Effector CD4-positive, alpha-beta T cell (primary cell): ENCODE results near the gene GNG7.
"Not testable (repeated sequence)": the region's sequence is repeated elsewhere in the genome, so short reads cannot be mapped to it uniquely, and the experiment has no call there.

Experiments used
- DNase-seq: peaks from one replicate; pipeline ENCODE4 v3.0.0-alpha.2; 2020

Gene GNG7

DNA sequence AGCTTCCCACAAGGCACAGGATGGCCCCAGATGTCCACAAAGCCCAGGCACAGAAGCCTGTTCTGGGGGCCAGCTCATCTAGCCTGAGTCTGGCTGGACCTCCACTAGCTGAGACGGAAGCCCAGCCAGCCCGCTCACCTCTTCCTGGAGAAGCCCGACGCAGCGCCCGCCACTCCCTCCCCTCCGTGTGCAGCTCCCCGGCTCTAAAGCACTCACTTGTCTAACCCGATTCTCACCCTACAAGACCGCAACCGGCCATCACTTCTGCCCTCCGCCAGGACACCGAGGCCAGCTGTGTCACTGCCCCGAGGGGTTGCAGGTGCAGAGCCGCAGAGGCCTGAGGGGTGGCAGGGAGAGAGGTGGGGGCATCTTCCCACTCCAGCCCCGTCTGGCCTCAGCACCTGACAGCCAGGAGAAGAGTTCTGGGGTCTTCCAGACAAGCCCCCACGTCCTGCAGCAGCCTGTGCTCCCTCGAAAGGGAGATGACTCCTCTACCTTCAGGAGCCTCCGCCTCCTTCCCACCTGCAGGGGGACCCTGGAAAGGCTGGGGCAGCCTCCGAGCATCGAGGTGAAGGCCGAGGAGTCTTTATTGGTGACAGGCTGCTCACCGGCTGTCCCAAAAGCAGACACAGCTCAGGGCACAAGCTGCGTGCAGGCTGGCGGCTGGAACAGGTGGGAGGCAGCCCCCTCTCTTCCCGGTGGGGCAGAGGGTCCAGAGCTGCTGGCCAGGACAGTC, 24.6 kb upstream of the GNG7 start:
- no peak for DNase-seq

DNA sequence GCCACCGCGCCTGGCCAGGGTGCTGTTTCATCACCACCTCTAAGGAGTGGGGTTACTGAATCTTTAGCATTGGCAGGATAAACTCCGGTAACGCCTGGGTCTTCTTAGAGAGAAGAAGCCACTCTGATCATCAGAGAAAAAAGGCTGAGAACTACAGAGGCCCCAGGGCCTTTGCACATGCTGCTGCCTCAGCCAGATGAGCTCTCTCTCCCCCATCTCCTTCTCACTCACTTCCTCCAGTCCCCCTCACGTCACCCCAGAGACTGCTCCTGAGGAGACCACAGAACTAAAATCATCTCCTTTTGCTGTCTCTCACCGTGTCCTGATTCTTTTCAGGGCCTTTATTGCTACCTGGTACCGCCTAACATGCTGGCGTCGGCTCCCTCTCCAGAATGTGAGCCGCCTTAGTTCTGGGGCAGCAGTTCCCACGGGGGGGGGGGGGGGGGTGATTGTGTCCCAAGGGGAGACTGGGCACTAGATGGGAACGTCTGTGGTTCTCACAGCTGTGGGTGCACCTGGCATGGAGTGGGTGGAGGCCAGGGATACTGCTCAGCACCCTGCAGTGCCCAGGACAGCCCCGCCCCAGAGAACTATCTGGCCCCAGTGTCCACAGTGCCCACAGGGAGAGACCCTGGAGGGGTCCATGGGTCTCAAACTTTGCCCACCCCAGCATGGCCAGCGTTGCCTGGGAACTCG, 23.8 kb upstream of the GNG7 start:
- DNase-seq: no peak

DNA sequence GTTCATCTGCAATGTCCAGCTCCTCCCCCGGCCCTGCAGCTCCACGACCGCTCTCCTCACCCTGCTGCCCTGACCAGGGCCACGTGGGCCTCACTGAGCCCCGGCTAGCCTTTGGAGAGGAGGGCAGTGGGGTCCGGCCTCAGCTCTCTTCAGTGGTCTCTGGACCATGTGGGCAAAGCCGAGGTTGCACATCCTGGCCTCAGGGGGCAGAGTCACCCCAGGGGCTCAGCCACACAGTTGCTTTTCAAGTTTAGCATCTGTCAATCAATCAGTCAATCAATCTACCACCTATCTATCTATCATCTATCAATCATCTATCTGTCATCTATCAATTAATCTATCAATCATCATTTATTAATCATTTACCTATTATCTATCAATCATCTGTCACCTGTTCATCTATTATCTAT, 21.7 kb upstream of the GNG7 start:
- DNase-seq: no peak

DNA sequence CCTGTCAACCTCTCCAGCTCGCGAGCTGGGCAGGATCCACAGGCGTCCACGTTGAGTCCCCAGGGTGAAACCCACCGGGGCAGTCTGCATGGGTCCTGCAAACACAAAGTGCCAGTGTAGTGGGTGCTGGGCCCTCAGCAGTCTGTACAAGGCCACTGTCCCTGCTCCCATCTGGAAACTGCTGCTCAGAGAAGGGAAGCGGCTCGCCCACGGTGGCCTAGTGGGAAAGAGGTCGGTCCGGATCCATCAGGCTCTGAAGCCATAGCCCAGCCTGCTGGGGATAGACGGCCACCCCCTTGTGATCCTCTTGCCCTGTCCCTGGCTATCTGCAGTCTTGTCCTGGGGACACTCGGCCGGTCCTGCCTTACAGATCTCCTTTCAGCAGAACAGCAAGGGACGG, 21.3 kb upstream of the GNG7 start:
- DNase-seq: no peak

DNA sequence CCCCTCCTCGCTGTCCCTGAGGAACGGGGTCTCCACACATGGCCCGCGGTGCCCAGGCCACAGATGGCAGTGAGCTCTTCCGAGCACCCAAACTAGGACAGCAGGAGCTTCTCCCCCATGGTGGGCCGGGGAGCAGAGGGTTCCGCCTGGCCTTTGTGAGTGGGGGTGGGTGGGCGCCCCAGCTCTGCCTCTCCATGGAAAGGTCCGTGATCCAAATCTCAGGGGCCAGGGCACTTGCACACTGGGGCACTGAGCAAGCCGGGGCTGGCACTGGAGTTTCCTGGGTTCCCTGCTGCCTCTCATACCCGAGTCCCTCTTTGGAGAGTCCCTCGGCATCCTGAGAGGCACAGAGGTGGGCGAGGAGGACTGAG, 20.8 kb upstream of the GNG7 start:
- DNase-seq: no peak

DNA sequence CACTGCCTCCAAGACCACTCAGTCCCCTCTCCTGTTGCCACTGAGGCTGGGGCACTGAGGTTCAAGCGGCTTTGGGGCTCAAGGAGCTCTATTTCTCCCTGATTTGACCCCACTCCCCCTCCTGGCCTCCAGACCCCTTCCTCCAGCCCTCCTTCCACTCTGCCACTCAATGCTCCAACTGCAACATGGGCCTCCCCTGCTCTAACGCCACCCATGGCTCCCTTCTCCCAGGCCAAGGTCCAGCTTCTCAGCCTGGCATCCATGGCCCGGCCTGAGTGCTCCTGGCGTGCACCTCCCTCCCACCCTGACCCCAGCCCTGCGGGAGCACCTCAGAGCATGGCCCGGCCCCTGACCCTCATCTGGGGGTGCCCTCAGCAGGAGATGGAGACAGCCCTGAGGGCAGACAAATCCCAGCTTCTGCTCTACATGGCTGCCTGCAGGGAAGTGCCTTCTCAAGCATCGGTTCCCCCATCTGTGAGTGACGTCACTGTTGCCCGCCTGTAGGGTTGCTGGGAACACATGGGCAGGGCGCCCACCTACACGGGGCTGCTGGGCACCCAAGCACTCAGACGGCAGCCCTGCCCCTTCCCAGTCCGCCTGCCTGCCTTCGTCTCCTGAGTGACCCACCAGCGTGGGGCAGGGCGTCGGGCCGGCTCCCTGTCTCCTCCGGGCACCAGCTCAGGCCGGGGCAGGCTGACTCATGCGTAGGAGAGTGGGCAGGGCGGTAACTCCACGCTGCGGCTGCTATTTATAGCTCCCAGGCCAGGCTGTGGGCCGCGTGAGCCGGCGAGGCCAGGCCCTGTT, 20.2 kb upstream of the GNG7 start:
- DNase-seq: no peak

DNA sequence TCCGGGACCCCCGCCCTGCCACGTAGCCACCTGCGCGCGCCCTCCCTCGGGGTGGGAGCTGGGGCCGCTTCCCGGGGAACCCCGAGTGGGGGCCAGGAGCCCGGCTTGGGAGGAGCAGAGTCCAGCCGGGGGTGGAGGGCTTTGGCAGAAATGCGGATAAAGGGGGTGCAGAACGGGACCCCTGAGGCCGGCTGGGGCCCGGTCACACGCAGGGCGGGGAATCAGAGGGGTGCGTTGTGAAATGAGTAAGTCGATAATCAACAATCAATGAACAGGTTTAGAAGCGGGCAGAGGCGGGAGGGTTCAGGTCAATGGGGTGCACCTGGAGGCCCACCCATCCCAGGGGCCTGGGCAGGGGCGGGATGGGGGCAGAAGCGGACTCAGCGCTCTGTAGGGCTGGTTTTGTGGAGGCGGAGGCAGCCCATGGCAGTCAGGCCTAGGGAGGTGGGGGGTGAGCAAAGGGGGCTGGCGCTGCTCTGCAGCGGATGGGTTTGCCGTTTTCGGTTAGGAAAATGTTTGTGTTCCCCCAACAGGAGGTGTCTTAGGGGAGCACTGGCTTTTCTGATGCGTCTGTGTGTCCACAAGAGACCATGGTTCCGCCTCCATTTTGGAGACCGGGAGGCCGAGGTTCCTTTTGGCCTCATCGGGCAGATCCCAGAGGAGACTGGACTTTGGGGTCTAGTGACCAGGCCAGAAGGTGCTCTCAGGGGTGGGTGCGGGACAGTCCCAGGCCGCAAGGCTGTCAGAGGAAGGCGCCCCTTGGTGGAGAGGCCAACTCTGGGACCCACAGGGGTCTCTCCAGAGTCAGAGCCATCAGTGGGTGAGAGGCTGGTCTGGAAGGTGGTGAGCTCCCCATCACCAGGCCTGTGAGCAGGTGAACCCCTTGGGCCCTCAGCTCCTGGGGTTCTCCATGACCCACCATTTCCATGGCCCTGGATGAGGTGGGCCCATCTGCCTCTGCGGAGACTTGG, 19.4 kb upstream of the GNG7 start:
- DNase-seq: no peak

DNA sequence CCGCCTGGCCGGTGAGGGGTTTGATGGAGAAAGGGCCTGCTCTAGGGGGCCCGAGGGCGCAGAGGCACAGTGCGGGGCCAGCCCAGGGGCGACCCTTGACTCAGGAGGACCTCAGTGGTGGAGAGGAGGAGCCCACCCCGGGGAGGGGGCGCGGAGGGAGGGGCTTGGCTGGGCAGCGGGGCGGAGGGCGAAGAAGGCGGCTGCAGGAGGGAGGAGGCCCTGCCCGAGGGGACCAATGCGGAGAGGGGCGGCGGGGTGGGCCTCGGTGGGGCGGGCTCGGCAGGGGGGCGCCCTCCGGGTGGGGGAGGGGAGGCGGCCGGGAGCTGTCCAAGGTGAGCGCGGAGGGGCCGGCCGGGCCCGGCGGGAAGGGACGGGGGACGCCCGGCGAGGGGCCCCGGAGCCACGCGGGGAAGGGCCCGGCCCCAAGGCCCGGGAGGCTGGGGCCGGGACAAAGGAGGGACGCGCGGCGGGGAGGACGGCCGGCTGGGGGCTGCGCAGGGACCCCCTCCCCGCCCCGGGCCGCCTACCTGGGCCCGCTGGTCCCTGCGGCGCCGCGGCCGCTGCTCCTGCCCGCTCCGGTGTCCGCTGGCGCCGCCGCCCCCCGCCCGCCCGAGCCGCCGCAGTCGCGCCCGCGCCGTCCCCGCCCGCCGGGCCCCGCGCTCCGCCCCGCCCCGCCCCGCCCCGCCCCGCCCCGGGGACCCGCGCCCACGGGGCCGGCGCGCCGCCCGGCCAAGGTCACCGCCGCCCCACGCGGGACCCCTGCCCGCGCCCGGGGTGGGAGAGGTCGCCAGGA, 18.5 kb upstream of the GNG7 start, which contains the start of gene DIRAS1:
DIRAS1 (minus strand) TSS at position 596 of the 793 bp plus-strand sequence. CDS start 3,566 bp downstream, outside the sequence.
- DNase-seq: no peak

DNA sequence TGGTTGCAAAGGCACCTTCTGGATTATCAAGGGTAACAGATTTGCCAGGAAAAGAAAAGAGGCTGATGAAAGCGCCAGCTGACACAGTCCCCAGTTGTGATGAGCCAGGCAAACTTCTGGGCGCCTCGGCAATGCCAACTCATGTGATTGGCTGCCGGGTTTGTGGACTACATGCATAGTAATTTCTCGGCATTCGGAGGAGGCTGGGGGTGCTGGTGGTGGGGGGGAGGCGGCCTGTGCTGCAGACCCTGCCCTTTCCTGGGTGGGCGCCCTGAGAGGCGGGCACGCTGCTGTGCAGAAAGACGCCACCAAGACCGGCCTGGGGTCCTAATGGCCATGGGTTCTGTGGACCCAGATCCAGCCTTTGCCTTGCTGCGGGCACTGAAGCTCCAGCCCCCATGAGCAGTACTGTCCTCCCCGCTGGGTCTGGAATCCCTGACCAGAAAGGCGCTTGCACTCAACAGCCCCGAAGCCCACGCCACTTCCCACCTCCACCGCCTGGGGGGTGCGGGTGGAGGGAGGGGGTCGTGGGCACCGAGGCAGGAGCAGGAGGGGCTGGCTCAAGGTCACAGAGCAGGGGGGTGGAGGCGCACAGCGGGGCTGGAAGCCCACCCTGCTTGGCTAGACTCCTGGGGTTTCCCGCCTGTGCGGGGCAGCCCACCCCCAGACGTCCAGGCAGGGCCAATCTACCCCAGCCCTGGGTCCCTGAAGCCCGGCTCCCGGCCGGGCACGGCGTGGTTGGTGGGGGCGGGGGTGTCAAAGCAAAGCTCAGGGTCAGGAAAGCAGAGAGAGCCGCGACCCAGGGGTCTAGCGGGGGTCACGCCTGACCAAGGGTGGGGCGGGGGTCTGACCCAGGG, 17.7 kb upstream of the GNG7 start:
- DNase-seq: no peak

DNA sequence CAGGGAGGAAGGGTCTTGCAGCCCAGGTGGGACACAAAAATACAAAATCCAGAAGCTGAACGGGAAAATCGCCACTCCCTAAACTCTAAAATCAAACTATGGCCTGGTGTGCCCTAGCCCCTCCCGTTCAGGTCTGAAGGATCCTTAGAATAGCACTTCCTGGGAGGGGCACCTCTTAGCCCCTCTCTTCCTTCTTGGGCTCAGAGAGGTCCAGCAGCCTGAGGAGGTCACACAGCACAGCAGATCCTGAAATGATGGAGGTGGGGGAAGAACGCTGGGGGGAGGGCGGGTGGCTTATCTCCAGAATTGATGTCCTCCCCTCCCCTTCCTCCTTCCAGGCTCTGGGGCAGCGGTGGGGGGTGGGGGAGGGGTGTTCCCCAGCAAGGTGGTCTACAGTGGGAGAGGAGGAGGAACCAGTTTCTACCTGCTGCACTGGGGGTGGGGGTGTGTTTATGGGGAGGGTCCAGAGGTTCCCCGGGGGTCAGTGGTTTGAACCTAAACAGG, 16.8 kb upstream of the GNG7 start:
- no peak for DNase-seq

DNA sequence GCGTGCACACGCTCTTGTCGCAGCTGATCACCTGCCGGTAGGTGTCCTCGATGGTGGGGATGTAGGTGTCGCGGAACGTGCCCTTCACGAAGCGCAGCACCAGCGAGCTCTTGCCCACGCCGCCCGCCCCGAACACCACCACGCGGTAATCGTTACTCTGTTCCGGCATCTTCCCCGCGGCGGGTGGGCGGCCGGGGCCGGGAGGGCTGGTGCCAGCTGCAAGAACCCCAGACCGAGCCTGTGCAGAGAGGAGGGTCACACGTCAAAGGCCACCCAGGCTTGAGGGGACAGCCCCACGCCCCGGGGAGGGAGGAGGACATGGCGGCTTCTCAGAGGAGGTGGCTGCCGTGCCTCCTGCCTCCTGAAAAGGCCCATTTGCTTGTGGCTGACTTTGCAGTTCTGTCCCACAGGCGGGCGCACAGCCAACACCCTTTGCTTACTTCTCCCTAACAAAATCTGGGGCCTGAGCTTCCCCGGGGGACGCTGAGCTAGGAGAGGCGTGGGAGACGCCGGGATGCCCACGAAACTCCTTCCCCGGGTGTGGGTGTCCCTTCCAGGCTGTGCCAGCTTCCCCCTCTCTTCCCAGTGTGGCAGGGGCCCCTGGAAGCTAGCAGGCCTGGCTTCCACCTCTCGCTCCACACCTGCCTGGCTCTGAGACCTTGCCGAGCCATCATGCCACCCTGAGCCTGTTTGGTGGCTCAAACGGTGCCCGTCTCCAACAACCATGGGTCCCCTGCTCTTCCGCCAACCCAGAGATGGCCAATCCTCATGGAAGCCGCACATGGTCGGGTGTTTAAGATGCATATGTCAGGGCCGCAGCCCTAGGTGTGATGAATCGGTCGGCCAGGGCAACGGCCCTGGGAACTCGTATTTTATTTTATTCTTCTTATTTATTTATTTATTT, 15.4 kb upstream of the GNG7 start:
- no peak for DNase-seq

DNA sequence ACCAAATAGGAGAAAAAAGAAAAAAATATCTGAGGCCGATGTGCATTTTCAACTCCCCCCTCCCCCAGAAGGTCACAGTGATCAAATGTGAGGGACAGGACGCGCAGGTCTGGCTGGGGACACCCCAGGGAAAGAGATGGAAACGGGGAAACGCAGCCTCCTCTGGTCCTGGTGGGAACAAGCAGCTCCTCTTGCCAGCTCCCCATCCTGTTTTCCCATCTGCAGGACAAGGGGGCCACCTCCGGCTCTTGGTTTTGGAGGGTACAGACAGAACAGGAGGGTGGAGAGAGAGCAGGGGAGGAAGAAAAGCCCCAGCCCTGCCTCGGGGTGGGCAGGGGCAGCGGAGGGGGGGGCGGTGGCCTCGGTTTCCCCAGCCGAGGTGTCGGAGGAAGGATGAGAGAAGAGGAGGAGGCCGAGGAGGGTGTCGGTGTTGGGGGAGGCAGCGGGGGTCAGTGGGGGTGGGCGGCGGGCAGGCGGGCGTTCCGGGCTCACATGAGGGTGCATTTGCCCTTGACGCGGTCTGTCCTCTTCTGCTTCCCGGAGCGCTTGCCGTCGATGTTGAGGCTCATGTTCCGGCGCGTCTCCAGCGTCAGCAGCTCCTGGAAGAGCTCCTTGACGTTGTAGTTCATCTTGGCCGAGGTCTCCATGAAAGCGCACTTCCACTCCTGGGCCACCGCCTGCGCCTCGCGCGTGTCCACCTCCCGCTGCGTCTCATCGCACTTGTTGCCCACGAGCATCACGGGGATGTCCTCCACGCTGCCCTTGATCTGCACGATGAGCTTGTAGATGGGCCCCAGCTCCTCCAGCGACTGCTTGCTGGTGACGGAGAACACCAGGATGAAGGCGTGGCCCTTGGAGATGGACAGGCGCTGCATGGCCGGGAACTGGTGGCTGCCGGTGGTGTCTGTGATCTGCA, 14.5 kb upstream of the GNG7 start:
- DNase-seq: no peak

DNA sequence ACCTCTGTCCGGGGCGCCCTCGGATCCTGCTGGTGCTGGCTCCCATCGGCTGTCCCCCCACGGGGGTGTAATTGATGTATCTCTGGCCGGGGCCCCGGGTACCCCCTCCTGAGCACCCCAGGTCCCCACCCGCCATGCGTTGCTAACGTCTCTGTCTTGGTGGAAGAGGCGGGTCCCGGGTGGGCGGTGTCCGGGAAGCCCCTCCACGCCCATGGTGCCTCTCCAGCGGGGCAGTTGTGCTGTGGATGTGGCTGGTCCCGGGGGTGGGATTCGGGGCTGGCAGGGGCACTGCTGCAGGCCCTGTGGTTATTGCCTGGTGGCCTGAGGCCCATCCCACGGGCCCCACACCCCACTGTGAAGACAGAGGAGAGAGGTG, 13.8 kb upstream of the GNG7 start:
- DNase-seq: no peak

DNA sequence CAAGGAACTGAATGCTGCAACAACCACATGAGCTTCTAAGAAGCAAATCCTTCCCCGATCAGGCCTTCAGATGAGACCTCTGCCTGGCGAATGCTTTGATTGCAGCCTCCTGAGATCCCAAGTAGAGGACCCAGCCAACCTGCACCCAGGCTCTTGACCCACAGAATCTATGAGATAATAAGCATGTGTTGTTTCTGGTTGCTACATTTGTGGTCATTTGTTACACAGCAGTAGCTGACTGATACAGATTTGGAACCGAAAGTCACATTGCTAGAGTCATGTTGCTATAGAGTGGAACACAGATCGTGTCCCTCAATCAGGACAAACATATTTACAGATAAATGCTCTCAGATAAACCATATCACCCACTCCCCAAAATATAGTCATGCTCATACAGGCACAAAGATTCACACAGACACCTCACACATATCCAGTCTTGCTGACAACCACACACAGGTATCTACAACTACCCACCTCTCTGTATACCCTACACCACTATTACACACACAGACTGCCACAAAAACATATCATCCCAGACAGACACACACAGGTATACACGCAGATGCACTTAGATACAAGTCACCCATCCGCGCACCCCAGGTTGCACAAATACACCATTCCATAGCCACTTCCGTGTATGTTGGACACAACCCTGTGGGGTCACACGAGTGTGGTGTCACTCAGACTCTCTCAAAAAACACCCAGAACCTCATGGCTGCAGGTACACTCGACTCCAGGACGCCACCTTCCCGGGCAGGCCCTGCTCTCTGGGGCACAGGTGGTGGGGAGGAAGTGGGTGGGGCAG, 13.2 kb upstream of the GNG7 start:
- no peak for DNase-seq

DNA sequence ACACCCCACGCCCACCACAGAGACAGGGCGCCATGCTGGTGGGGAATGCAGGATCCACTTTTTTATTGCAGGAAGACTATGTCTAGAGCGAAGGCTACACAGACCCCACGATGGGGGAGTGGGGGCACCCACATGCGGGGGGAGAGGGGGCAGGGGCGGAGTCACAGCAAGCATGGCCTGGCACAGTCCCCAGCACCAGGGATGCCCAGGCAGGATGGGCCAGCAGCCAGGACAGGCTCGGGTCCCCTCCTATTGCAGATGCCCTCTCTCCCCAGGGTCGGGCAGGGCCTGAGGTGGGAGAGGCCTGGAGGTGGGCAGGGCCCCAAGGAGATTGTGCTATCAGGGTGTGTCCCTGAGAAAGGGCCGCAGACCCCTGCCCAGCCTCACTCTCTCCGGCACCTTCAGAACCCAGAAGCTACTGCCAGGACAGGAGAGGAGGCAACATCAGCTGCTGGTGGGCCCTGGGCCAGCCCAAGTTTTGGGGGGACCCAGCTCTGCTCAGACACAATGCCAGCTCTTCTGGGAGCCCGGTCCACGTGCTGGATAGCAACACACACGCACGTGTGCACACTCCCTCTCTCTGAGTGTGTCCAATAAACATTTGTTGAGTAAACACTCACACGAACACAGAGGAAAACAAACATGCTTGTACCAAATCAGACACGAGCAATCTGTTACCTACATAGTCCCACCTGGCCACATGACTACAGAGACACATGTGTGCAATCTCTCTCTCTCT, 12.2 kb upstream of the GNG7 start:
- no peak for DNase-seq

DNA sequence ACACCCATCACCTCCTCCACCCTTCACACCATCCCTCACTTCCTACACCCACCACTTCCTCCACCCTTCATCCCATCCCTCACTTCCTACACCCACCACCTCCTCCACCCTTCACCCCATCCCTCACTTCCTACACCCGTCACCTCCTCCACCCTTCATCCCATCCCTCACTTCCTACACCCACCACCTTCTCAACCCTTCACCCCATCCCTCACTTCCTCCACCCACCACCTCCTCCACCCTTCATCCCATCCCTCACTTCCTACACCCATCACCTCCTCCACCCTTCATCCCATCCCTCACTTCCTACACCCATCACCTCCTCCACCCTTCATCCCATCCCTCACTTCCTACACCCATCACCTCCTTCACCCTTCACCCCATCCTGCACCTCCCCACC, 11.6 kb upstream of the GNG7 start:
- not testable (repeated sequence) for DNase-seq

DNA sequence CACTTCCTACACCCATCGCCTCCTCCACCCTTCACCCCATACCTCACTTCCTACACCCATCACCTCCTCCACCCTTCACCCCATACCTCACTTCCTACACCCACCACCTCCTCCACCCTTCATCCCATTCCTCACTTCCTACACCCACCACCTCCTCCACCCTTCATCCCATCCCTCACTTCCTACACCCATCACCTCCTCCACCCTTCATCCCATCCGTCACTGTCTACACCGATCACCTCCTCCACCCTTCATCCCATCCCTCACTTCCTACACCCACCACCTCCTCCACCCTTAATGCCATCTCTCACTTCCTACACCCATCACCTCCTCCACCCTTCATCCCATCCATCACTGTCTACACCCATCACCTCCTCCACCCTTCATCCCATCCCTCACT, 10.7 kb upstream of the GNG7 start:
- not testable (repeated sequence) for DNase-seq
